Chondrocyte (in vitro differentiated cells): Measurements from ENCODE around the gene PTPRG. TPM values are rescaled to one million over a fixed set of nuclear protein-coding genes. Genes with fewer than 3 reads are reported as not detected.

Source experiments
- DNase-seq: peaks from one replicate; pipeline ENCODE4 v3.0.0; 2021; ENCODE audit warnings: mixed read lengths, low spot score
- H3K27ac Mint-ChIP-seq: one replicate; pipeline ENCODE4 v1.8.0; 2021; ENCODE audit warnings: mild to moderate bottlenecking, moderate library complexity, mixed read lengths; ENCODE audit not compliant: unreplicated experiment
- H3K27me3 Mint-ChIP-seq: 2 replicates; pipeline ENCODE4 v1.8.0; 2021; ENCODE audit warnings: low read depth, mixed read lengths
- H3K36me3 Mint-ChIP-seq: 2 replicates; pipeline ENCODE4 v1.8.0; 2021; ENCODE audit warnings: low read depth, mixed read lengths
- H3K4me1 Mint-ChIP-seq: 2 replicates; pipeline ENCODE4 v1.8.0; 2021; ENCODE audit warnings: low read depth, mild to moderate bottlenecking, mixed read lengths
- H3K4me3 Mint-ChIP-seq: one replicate; pipeline ENCODE4 v1.8.0; 2021; ENCODE audit warnings: mild to moderate bottlenecking, moderate library complexity, mixed read lengths; ENCODE audit not compliant: unreplicated experiment
- H3K9me3 Mint-ChIP-seq: 2 replicates; pipeline ENCODE4 v1.8.0; 2021; ENCODE audit warnings: low read depth, mixed read lengths
- CTCF ChIP-seq: fragments of 200-600 bp; sonication (generic); IDR thresholded peaks from 2 replicates; pipeline ENCODE4 v1.5.0; 2021; ENCODE audit warnings: antibody characterized with exemption, mild to moderate bottlenecking, moderate library complexity
- total RNA-seq: library from RNA; stranded (reverse); gene quantifications from 3 replicates; pipeline ENCODE4 v1.2.1, GENCODE V29; 2021

The PTPRG gene
- total RNA-seq, 1 donor from 2014 or later, result 45.5 TPM

GRCh38 chr3:61628636-61629035 is 67.3 kb downstream of the PTPRG start:
- Mint-ChIP-seq H3K27ac (no peak overlapping the region), H3K4me1 (peaks cover 24% of the 10 kb centered on the region), H3K27me3 (peaks cover 15% of the 10 kb centered on the region), H3K4me3 (no peak overlapping the region), H3K9me3 (peaks cover 6% of the 10 kb centered on the region), H3K36me3 (peaks cover 10% of the 10 kb centered on the region)
- no peak for DNase-seq
- TF ChIP-seq CTCF, result no peak

GRCh38 chr3:61629442-61629841 is 68.1 kb downstream of the PTPRG start:
- no peak for DNase-seq
- Mint-ChIP-seq H3K27me3 (peaks cover 12% of the 10 kb centered on the region), H3K4me1 (peaks cover 25% of the 10 kb centered on the region), H3K9me3 (peaks cover 7% of the 10 kb centered on the region), H3K36me3 (peaks cover 6% of the 10 kb centered on the region), H3K4me3 (no peak overlapping the region), H3K27ac (no peak overlapping the region)
- no peak for TF ChIP-seq CTCF

GRCh38 chr3:61631108-61631769 is 69.9 kb downstream of the PTPRG start:
- no peak for TF ChIP-seq CTCF
- DNase-seq, result no peak
- Mint-ChIP-seq H3K27ac (no peak overlapping the region), H3K36me3 (peaks cover 4% of the 10 kb centered on the region), H3K9me3 (peaks cover 7% of the 10 kb centered on the region), H3K4me1 (peaks cover 30% of the 10 kb centered on the region), H3K27me3 (peaks cover 4% of the 10 kb centered on the region), H3K4me3 (no peak overlapping the region)

GRCh38 chr3:61632568-61633175 is 71.3 kb downstream of the PTPRG start:
- DNase-seq, result no peak
- H3K27me3 Mint-ChIP-seq, result peaks cover 3% of the 10 kb centered on the region
- peaks cover 31% of the 10 kb centered on the region for H3K4me1 Mint-ChIP-seq
- no peak overlapping the region for H3K27ac Mint-ChIP-seq
- H3K9me3 Mint-ChIP-seq, result peaks cover 7% of the 10 kb centered on the region
- TF ChIP-seq CTCF, result no peak
- peaks cover 4% of the 10 kb centered on the region for H3K36me3 Mint-ChIP-seq
- H3K4me3 Mint-ChIP-seq, result no peak overlapping the region

- no peak for TF ChIP-seq CTCF
- no peak for DNase-seq
- Mint-ChIP-seq H3K4me1 (peaks cover 34% of the 10 kb centered on the region), H3K9me3 (peaks cover 12% of the 10 kb centered on the region), H3K27me3 (peaks cover 3% of the 10 kb centered on the region), H3K4me3 (no peak overlapping the region), H3K27ac (no peak overlapping the region), H3K36me3 (peaks cover 4% of the 10 kb centered on the region)
These were observed 73.3 kb downstream of the PTPRG start for GRCh38 chr3:61634678-61635077.
